AG10803 (cell line): ENCODE data around the gene MSH4.
"Not testable (repeated sequence)": the region's sequence is repeated elsewhere in the genome, so short reads cannot be mapped to it uniquely, and the experiment has no call there.

ENCODE experiments used
- DNase-seq: peaks from one replicate; pipeline ENCODE4 v3.0.0; 2010; ENCODE audit warnings: low read depth
- H3K4me3 ChIP-seq: 2 replicates; pipeline ENCODE4 v1.5.1; 2011; ENCODE audit warnings: mild to moderate bottlenecking, low read length, control low read depth
- TF ChIP-seq, protein P1 (sequence below): conservative IDR thresholded peaks from 2 replicates; pipeline ENCODE4 v1.5.1; 2011; ENCODE audit warnings: mild to moderate bottlenecking, low read length, control low read depth, inconsistent platforms

Gene MSH4

DNA sequence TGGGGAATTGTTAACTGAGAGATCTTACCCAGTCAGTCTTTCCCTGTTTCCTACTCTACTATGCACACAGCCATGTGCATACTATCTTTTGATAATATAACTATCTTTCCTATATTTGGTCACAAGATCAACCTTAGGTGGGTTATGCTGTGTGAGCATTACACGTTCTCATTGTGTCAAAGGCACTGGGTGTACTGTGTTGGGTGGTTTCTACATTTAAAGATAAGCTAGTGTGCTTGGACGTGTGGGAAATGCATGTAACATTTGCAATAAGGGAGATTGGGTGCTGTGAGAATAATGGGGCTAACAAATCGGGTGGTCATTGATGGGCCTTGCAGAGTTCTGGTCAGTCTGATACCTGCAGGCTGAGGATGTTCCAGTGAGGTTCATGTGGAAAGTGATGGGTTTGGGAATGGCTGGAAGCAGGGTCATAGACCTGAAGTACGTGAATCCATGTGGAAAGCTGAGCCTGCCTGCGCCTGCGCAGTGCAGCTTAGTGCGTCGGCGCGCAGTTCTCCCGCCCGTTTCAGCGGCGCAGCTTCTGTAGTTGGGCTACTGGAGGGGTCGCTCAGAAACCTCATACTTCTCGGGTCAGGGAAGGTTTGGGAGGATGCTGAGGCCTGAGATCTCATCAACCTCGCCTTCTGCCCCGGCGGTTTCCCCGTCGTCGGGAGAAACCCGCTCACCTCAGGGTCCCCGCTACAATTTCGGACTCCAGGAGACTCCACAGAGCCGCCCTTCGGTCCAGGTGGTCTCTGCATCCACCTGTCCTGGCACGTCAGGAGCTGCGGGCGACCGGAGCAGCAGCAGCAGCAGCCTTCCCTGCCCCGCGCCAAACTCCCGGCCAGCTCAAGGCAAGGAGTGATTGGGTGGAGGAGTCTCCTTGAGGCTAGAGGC lies at the start of gene MSH4:
Gene MSH4 (plus strand): TSS at position 507 of the 897 bp plus-strand sequence. CDS start 104 bp downstream, at position 611.
- H3K4me3 ChIP-seq: no peak within 1 kb of the TSS
- TF ChIP-seq, protein P1, sequence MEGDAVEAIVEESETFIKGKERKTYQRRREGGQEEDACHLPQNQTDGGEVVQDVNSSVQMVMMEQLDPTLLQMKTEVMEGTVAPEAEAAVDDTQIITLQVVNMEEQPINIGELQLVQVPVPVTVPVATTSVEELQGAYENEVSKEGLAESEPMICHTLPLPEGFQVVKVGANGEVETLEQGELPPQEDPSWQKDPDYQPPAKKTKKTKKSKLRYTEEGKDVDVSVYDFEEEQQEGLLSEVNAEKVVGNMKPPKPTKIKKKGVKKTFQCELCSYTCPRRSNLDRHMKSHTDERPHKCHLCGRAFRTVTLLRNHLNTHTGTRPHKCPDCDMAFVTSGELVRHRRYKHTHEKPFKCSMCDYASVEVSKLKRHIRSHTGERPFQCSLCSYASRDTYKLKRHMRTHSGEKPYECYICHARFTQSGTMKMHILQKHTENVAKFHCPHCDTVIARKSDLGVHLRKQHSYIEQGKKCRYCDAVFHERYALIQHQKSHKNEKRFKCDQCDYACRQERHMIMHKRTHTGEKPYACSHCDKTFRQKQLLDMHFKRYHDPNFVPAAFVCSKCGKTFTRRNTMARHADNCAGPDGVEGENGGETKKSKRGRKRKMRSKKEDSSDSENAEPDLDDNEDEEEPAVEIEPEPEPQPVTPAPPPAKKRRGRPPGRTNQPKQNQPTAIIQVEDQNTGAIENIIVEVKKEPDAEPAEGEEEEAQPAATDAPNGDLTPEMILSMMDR: no peak
- no peak for DNase-seq

DNA sequence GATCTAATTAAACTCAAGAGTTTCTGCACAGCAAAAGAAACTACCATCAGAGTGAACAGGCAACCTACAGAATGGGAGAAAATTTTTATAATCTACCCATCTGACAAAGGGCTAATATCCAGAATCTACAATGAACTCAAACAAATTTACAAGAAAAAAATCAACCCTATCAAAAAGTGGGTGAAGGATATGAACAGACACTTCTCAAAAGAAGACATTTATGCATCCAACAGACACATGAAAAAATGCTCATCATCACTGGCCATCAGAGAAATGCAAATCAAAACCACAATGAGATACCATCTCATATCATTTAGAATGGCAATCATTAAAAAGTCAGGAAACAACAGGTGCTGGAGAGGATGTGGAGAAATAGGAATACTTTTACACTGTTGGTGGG lies 39.5 kb upstream of the MSH4 start:
- not testable (repeated sequence) for DNase-seq, H3K4me3 ChIP-seq

DNA sequence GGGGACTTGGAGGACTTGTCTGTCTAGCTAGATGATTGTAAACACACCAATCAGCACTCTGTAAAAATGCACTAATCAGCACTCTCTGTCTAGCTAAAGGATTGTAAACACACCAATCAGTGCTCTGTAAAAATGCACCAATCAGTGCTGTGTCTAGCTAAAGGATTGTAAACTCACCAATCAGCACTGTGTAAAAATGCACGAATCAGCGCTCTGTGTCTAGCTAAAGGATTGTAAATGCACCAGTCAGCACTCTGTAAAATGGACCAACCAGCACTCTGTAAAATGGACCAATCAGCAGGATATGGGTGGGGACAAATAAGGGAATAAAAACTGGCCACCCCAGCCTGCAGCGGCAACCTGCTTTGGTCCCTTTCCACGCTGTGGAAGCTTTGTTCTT lies 38.1 kb upstream of the MSH4 start:
- DNase-seq, H3K4me3 ChIP-seq: not testable (repeated sequence)

DNA sequence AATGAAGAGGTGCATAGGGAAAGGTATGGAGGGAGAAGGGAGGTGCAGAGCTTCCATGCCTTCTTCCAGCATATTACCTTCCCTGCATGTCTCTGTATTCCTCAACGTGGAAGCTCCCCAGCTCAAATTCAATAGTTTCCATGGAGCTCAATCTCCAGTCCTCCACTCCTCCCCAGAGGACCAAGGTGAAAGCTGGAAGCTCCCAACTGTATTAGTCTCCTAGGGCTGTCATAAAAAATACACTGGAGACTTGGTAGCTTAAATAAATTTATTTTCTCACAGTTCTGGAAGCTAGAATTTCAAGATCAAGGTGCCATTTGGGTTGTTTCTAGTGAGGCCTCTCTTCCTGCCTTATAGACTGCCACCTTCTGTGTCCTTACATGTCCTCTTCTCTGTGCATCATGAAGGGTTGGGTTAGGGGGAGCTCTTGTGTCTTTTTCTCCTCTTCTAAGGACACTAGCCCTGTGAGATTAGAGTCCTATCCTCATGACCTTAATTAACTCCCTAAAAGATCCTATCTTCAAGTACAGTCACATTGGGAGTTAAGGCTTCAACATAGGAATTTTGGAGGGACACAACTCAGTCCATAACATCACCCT lies 32.5 kb upstream of the MSH4 start:
- no peak overlapping the region for H3K4me3 ChIP-seq
- TF ChIP-seq, protein P1: no peak
- DNase-seq: no peak

DNA sequence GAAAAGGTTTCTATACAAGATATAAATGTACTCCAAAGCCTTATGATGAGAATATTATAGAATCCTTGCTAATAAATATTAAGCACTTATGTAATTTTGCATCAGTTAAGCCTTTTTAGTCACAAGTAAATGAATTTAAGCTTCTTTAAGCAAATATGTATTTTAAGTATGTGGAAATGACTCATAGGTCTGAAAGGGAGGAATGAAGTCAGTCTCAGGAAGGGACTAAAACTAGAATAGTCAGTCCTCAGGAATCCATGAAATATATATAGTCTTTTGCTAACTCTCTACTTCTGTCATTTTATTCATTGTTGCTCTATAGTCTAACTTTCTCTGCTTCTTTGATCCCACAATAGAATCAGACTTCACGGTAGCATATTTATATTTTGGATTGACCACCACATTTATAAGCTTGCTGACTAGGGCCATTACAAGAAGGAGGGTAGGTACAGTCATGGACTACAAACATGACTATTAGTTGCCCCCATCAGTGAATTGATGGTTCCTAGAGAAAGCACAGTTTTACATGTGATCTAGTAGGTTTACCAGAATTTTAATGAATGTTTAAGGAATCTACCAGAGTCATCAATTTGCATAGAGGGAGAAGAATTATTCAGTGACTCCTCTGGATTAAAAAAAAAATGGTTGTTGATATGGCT lies 30.9 kb upstream of the MSH4 start:
- H3K4me3 ChIP-seq: no peak overlapping the region

DNA sequence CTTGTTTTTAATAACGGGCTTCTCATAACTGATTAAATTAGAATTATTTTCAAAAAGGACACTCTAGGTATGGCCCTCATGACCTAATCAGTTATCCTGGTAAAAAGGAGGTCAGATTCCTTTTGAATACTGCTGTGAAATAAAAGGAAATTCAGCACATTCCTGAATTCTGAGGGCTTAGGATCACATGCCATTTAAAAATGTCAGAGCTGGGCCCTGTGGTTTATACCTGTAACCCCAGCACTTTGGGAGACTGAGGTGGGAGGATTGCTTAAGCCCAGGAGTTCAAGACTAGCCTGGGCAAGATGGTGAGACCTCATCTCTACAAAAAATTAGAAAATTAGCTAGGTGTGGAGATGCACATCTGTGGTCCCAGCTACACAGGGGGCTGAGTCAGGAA lies 28.7 kb upstream of the MSH4 start:
- TF ChIP-seq, protein P1: no peak
- H3K4me3 ChIP-seq: no peak overlapping the region
- peak; percentile 18 for DNase-seq

More for the DNA sequence above, 30.9 kb upstream of the MSH4 start:
- TF ChIP-seq, protein P1: no peak
- peak; percentile 80 for DNase-seq

DNA sequence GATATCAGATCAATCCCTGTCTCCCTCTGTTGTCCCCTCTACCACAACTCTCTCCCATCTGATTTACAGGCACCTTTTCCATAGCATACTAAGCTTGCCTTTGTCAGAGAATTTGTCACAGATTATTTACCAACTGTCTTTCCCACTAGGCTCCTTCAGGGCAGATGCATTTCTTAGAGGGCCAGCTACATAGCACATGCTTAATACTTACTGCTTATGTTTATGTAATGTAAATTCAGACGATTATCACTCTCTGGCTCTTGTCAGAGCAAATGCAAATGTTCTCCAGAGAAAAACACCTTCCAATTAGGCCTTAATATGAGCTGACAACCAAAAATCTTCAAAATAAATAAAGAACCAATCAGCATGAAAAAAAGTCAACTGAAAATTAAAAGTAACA lies 25.9 kb upstream of the MSH4 start:
- no peak for DNase-seq
- TF ChIP-seq, protein P1: no peak
- no peak overlapping the region for H3K4me3 ChIP-seq

DNA sequence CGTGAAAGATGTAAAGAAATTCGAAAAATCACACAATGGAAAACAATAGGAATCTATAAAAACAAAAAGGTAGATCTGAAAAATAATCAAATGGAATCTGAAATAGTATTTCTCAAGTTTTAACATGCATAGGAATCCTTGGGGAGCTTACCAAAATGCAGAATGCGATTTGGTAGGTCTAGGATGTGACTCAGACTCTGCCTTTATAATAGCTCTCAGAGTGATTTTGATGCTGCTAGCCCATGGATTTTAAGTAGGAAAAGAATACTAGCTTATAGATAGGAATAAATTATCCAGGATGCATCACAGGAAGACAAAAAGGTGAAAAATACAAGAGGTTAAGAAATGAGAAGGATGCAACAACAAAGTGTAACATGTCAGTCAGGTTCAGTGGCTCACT lies 24.7 kb upstream of the MSH4 start:
- DNase-seq: no peak
- H3K4me3 ChIP-seq: no peak overlapping the region
- TF ChIP-seq, protein P1: no peak

DNA sequence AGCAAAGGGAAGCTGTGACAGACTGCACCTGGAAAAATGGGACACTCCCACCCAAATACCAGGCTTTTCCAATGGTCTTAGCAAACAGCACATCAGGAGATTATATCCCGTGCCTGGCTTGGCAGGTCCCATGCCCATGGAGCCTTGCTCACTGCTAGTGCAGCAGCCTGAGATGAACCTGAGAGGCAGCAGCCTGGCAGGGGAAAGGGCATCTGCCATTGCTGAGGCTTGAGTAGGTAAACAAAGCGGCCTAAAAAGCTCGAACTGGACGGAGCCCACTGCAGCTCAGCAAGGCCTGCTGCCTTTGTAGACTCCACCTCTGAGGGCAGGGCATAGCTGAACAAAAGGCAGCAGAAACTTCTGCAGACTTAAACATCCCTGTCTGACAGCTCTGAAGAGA lies 18.9 kb upstream of the MSH4 start:
- not testable (repeated sequence) for H3K4me3 ChIP-seq, DNase-seq

DNA sequence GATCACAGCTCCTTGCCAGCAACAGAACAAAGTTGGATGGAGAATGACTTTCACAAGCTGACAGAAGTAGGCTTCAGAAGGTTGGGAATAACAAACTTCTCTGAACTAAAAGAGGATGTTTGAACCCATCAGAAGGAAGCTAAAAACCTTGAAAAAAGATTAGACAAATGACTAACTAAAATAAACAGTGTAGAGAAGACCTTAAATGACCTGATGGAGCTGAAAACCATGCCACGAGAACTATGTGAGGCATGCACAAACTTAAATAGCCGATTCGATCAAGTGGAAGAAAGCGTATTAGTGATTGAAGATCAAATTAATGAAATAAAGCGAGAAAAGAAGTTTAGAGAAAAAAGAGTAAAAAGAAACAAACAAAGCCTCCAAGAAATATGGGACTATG lies 18.0 kb upstream of the MSH4 start:
- H3K4me3 ChIP-seq, DNase-seq: not testable (repeated sequence)

DNA sequence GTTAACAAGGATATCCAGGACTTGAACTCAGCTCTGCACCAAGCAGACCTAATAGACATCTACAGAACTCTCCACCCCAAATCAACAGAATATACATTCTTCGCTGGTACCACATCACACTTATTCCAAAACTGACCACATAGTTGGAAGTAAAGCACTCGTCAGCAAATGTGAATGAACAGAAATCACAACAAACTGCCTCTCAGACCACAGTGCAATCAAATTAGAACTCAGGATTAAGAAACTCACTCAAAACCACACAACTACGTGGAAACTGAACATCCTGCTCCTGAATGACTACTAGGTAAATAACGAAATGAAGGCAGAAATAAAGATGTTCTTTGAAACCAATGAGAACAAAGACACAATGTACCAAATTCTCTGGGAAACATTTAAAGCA lies 16.5 kb upstream of the MSH4 start:
- not testable (repeated sequence) for H3K4me3 ChIP-seq, DNase-seq
